HepG2 (cell line): ENCODE results near the gene TARBP2. TPM values are rescaled to one million over a fixed set of nuclear protein-coding genes. Genes with fewer than 3 reads are reported as not detected.

Experiments
- BCLAF1 ChIP-seq: fragments of 450-650 bp; IDR thresholded peaks from 2 replicates; pipeline ENCODE4 v1.6.1; 2017; ENCODE audit warnings: mild to moderate bottlenecking
- CC2D1A ChIP-seq: sonication (generic); formaldehyde crosslinking; IDR thresholded peaks from 2 replicates; pipeline ENCODE4 v1.8.1; 2023; ENCODE audit warnings: mild to moderate bottlenecking, missing genetic modification reagents
- CENPX ChIP-seq: sonication (generic); formaldehyde crosslinking; IDR thresholded peaks from 2 replicates; pipeline ENCODE4 v1.9.0; 2021; ENCODE audit warnings: mild to moderate bottlenecking, missing genetic modification reagents, moderate library complexity
- DBP ChIP-seq: sonication (generic); formaldehyde crosslinking; IDR thresholded peaks from 2 replicates; pipeline ENCODE4 v1.4.0; 2020; ENCODE audit warnings: missing genetic modification reagents; ENCODE audit errors: not compliant biosample characterization
- KLF15 ChIP-seq: sonication (generic); formaldehyde crosslinking; IDR thresholded peaks from 2 replicates; pipeline ENCODE4 v1.8.1; 2023; ENCODE audit warnings: borderline replicate concordance, mild to moderate bottlenecking, inconsistent platforms, missing genetic modification reagents, mixed read lengths
- NKX3-1 ChIP-seq: sonication (generic); formaldehyde crosslinking; IDR thresholded peaks from 2 replicates; pipeline ENCODE4 v1.5.0; 2020; ENCODE audit warnings: missing genetic modification reagents
- PAXIP1 ChIP-seq: sonication (generic); formaldehyde crosslinking; conservative IDR thresholded peaks from 2 replicates; pipeline ENCODE4 v1.4.0; 2020; ENCODE audit warnings: mild to moderate bottlenecking, missing genetic modification reagents, moderate library complexity
- SNAPC5 ChIP-seq: sonication (generic); formaldehyde crosslinking; IDR thresholded peaks from 2 replicates; pipeline ENCODE4 v1.8.1; 2023; ENCODE audit warnings: mild to moderate bottlenecking, missing genetic modification reagents, borderline replicate concordance
- SP140L ChIP-seq: sonication (generic); formaldehyde crosslinking; IDR thresholded peaks from 2 replicates; pipeline ENCODE4 v1.4.0; 2020; ENCODE audit warnings: missing genetic modification reagents, borderline replicate concordance
- STAG1 ChIP-seq: sonication (generic); formaldehyde crosslinking; IDR thresholded peaks from 2 replicates; pipeline ENCODE4 v1.4.0; 2020; ENCODE audit warnings: missing genetic modification reagents
- TARDBP ChIP-seq: sonication (generic); formaldehyde crosslinking; IDR thresholded peaks from 2 replicates; pipeline ENCODE4 v1.8.0; 2022; ENCODE audit warnings: mild to moderate bottlenecking, missing genetic modification reagents
- TBL1XR1 ChIP-seq: fragments of 150-350 bp; IDR thresholded peaks from 2 replicates; pipeline ENCODE4 v1.6.1; 2014; ENCODE audit warnings: borderline replicate concordance, low read length; ENCODE audit not compliant: partially characterized antibody
- ZFP36L1 ChIP-seq: sonication (generic); formaldehyde crosslinking; IDR thresholded peaks from 2 replicates; pipeline ENCODE4 v1.8.0; 2022; ENCODE audit warnings: mild to moderate bottlenecking, missing genetic modification reagents, moderate library complexity
- ZFX ChIP-seq: sonication (generic); formaldehyde crosslinking; IDR thresholded peaks from 2 replicates; pipeline ENCODE4 v1.4.0; 2020; ENCODE audit warnings: mild to moderate bottlenecking, low read depth, missing genetic modification reagents, moderate library complexity
- ZNF557 ChIP-seq: sonication (generic); formaldehyde crosslinking; IDR thresholded peaks from 2 replicates; pipeline ENCODE4 v1.4.0; 2020; ENCODE audit warnings: missing genetic modification reagents
- ZNF577 ChIP-seq: sonication (generic); formaldehyde crosslinking; IDR thresholded peaks from 2 replicates; pipeline ENCODE4 v1.4.0; 2020; ENCODE audit warnings: mild to moderate bottlenecking, low read depth, missing genetic modification reagents, borderline replicate concordance
- ZNF607 ChIP-seq: sonication (generic); formaldehyde crosslinking; IDR thresholded peaks from 2 replicates; pipeline ENCODE4 v1.5.1; 2020; ENCODE audit warnings: missing genetic modification reagents, mild to moderate bottlenecking, borderline replicate concordance
- ZNF616 ChIP-seq: sonication (generic); formaldehyde crosslinking; IDR thresholded peaks from 2 replicates; pipeline ENCODE4 v1.5.0; 2020; ENCODE audit warnings: low read depth, mild to moderate bottlenecking, missing genetic modification reagents
- ZSCAN9 ChIP-seq: IDR thresholded peaks from 2 replicates; pipeline ENCODE4 v1.6.1; 2016; ENCODE audit warnings: borderline replicate concordance
- polyA plus RNA-seq, 8 experiments: library from polyadenylated mRNA; depleted of rRNA in 3 of 8; stranded (reverse) in 7 of 8; unstranded in 1 of 8; fragments of >200 nt; fragmentation: Illumina TruSeq in 4 of 8; extraction: Trizol in 4 of 8; gene quantifications; 2 replicates each; pipeline versions ENCODE4 v1.2.1 to v1.2.3, GENCODE V29; 2011 to 2016; ENCODE audit warnings: low read depth in 4 of 8, missing spikeins in 1 of 8, mixed read lengths in 1 of 8; ENCODE audit not compliant: insufficient read depth in 1 of 8
- total RNA-seq, 5 experiments: library from RNA; depleted of rRNA; stranded (reverse); fragments of >200 nt; fragmentation: Illumina TruSeq; extraction: Trizol; gene quantifications; 2 replicates each; pipeline ENCODE4 v1.2.3, GENCODE V29; 2016; ENCODE audit warnings: low read depth in 1 of 5
- TF ChIP-seq, protein P1 (sequence below): sonication (generic); formaldehyde crosslinking; conservative IDR thresholded peaks from 2 replicates; pipeline ENCODE4 v1.4.0; 2020; ENCODE audit warnings: missing genetic modification reagents

The TARBP2 gene
- total and polyA plus RNA-seq, 2 of the 13 experiments (the other 11 are each of a cell fraction or from before 2014, with no cell fraction given), result 47.0 to 55.5 TPM

DNA sequence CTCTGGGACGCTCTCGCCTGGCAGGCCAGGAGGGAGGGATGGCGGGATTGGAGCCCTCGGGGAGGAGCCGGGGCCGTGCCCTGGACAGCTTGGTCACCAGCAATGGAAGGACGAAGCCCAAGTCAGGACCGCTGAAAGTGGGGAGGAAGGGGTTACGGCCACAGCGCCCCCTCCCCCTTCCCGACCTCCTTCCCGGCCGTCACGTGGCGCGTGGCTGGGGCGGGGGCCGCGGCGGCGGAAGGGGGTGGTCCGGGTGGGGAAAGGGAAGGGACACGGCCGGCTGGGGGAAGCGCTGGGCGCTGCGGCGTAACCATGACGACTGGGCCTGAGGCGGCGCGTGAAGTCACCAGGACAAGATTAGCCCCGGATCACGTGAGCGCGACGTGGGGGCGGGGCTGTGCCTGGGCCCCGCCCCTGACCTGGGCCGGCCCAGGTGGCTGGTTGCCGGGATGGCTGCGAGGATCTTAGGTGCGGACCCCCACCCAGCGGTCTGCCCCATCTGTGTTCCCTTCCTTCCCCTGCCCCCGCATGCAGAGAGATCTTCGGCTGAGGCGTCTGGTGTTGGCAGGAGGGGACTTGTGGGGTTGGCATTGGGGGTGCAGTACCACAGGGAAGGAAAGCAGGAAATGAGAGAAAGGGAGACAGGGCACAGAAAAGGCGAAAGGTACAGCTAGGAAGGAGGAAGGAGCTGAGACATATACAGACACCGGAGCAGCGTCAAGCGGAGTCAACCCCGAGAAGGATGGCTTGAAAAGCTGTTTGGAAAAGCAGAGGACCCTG, 8.1 kb upstream of the TARBP2 start (continued):
- TF ChIP-seq ZNF577 (CRISPR knock-in tag), result no peak
- no peak for TF ChIP-seq SNAPC5 (CRISPR knock-in tag)
- TF ChIP-seq, protein P1, sequence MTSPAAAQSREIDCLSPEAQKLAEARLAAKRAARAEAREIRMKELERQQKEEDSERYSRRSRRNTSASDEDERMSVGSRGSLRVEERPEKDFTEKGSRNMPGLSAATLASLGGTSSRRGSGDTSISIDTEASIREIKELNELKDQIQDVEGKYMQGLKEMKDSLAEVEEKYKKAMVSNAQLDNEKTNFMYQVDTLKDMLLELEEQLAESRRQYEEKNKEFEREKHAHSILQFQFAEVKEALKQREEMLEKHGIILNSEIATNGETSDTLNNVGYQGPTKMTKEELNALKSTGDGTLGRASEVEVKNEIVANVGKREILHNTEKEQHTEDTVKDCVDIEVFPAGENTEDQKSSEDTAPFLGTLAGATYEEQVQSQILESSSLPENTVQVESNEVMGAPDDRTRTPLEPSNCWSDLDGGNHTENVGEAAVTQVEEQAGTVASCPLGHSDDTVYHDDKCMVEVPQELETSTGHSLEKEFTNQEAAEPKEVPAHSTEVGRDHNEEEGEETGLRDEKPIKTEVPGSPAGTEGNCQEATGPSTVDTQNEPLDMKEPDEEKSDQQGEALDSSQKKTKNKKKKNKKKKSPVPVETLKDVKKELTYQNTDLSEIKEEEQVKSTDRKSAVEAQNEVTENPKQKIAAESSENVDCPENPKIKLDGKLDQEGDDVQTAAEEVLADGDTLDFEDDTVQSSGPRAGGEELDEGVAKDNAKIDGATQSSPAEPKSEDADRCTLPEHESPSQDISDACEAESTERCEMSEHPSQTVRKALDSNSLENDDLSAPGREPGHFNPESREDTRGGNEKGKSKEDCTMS (CRISPR knock-in tag), result no peak
- TF ChIP-seq ZNF607 (CRISPR knock-in tag), result no peak
- TF ChIP-seq KLF15 (CRISPR knock-in tag), result no peak
- no peak for TF ChIP-seq BCLAF1
- no peak for TF ChIP-seq TARDBP
- TF ChIP-seq TBL1XR1, result peak; percentile 26
- TF ChIP-seq SP140L, result no peak
- no peak for TF ChIP-seq ZNF557 (CRISPR knock-in tag)
- TF ChIP-seq CENPX, result no peak
- no peak for TF ChIP-seq CC2D1A (CRISPR knock-in tag)
- TF ChIP-seq STAG1 (CRISPR knock-in tag), result no peak
- no peak for TF ChIP-seq ZSCAN9
- peak; percentile 54 for TF ChIP-seq PAXIP1
- no peak for TF ChIP-seq ZFP36L1 (CRISPR knock-in tag)
- TF ChIP-seq ZFX (CRISPR knock-in tag), result peak; percentile 65; the same call in 1 of the 2 replicates
- no peak for TF ChIP-seq NKX3-1 (CRISPR knock-in tag)
- TF ChIP-seq DBP (CRISPR knock-in tag), result no peak
- TF ChIP-seq ZNF616 (CRISPR knock-in tag), result no peak
